Testis (tissue), 3 donors: Measurements from ENCODE around the gene CECR2. TPM values are rescaled to one million over a fixed set of nuclear protein-coding genes. Genes with fewer than 3 reads are reported as not detected.

Experiments used
- DNase-seq: peaks from one replicate; pipeline ENCODE4 v3.0.0-alpha.2; 2019
- H3K27ac ChIP-seq, 2 donors: fragments of 200-600 bp; sonication (generic); one replicate each; pipeline ENCODE4 v1.5.1; 2019
- H3K27me3 ChIP-seq: fragments of 200-600 bp; sonication (generic); one replicate; pipeline ENCODE4 v1.5.1; 2019
- H3K36me3 ChIP-seq: fragments of 200-600 bp; sonication (generic); one replicate; pipeline ENCODE4 v1.5.1; 2017; ENCODE audit warnings: low read depth; ENCODE audit errors: missing control alignments
- H3K4me1 ChIP-seq: fragments of 200-600 bp; sonication (generic); one replicate; pipeline ENCODE4 v1.5.1; 2019
- H3K4me3 ChIP-seq, 2 donors: fragments of 200-600 bp; sonication (generic); one replicate each; pipeline ENCODE4 v1.5.1; 2017 to 2019
- H3K9me3 ChIP-seq: fragments of 200-600 bp; sonication (generic); one replicate; pipeline ENCODE4 v1.5.1; 2017
- POLR2A ChIP-seq: fragments of 450-650 bp; IDR thresholded peaks from one replicate; pipeline ENCODE4 v1.6.1; 2017; ENCODE audit warnings: antibody characterized with exemption, mild to moderate bottlenecking, moderate library complexity
- WGBS, 2 donors: methylation state at CpG; one replicate each; pipeline ENCODE4 v1.1.5; 2018; 5-methylcytosine and 5-hydroxymethylcytosine counted together
- intact Hi-C: fragments of 100-400 bp; cut with DNase I; formaldehyde crosslinking; loops from one replicate; pipeline ENCODE4 v1.15.1; 2023; ENCODE audit warnings: low total_unique reads
- polyA plus RNA-seq: library from polyadenylated mRNA; stranded (reverse); fragments of 350-450 nt; fragmentation: Illumina TruSeq; extraction: RNeasy Lipid Tissue Mini Kit (QIAGEN cat#74804); gene quantifications from one replicate; pipeline ENCODE4 v1.2.3, GENCODE V29; 2014; ENCODE audit warnings: low read depth, low replicate concordance; ENCODE audit not compliant: insufficient read depth
- total RNA-seq, 2 donors: library from RNA; depleted of rRNA; stranded (reverse); fragments of >200 nt; gene quantifications; one replicate each; pipeline ENCODE4 v1.2.3, GENCODE V29; 2016
- TF ChIP-seq, protein P1 (sequence below), 3 experiments: fragments of 450-650 bp in 2 of 3; fragments of 200-600 bp in 1 of 3; sonication (generic) in 1 of 3; IDR thresholded peaks; one replicate each; pipeline ENCODE4 v1.5.1; 2016 to 2019; ENCODE audit warnings: antibody characterized with exemption in 3 of 3, mild to moderate bottlenecking in 2 of 3, moderate library complexity in 1 of 3

Gene CECR2
- total and polyA plus RNA-seq, 3 donors from 2014 or later = 7.1 to 18.7 (median 16.8) TPM

- DNase-seq = no peak
- TF ChIP-seq, protein P1, sequence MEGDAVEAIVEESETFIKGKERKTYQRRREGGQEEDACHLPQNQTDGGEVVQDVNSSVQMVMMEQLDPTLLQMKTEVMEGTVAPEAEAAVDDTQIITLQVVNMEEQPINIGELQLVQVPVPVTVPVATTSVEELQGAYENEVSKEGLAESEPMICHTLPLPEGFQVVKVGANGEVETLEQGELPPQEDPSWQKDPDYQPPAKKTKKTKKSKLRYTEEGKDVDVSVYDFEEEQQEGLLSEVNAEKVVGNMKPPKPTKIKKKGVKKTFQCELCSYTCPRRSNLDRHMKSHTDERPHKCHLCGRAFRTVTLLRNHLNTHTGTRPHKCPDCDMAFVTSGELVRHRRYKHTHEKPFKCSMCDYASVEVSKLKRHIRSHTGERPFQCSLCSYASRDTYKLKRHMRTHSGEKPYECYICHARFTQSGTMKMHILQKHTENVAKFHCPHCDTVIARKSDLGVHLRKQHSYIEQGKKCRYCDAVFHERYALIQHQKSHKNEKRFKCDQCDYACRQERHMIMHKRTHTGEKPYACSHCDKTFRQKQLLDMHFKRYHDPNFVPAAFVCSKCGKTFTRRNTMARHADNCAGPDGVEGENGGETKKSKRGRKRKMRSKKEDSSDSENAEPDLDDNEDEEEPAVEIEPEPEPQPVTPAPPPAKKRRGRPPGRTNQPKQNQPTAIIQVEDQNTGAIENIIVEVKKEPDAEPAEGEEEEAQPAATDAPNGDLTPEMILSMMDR (IDR thresholded peaks at IDR 0.05) = no peak
- TF ChIP-seq POLR2A = no peak
- Histone ChIP-seq H3K9me3 (no peaks in the 10 kb centered on the region), H3K27ac (no peak overlapping the region), H3K27me3 (no peaks in the 10 kb centered on the region), H3K4me3 (no peak overlapping the region), H3K4me1 (no peaks in the 10 kb centered on the region), H3K36me3 (no peaks in the 10 kb centered on the region)
- 85% methylated on average over 13 to 15 of the region's 15 CpGs for WGBS, 2 donors
- intact Hi-C loops = no loop called here
These were observed 171.2 kb downstream of the CECR2 start for GRCh38 chr22:17540481-17540880.

- Histone ChIP-seq H3K27me3 (no peaks in the 10 kb centered on the region), H3K9me3 (no peaks in the 10 kb centered on the region), H3K36me3 (no peaks in the 10 kb centered on the region), H3K4me3 (no peak overlapping the region), H3K4me1 (no peaks in the 10 kb centered on the region), H3K27ac (no peak overlapping the region)
- intact Hi-C loops = no loop called here
- WGBS, 2 donors = 88 to 91% methylated on average over 7 of the region's 7 CpGs
- no peak for DNase-seq
- no peak for TF ChIP-seq POLR2A
- TF ChIP-seq, protein P1 (IDR thresholded peaks at IDR 0.05) = no peak
These were observed 172.2 kb downstream of the CECR2 start for GRCh38 chr22:17541476-17541875.

GRCh38 chr22:17542452-17542851, 173.2 kb downstream of the CECR2 start:
- H3K4me3 ChIP-seq = no peak overlapping the region
- no peak for DNase-seq
- no peak for TF ChIP-seq POLR2A
- TF ChIP-seq, protein P1 (IDR thresholded peaks at IDR 0.05) = no peak
- H3K27me3 ChIP-seq = no peaks in the 10 kb centered on the region
- no peaks in the 10 kb centered on the region for H3K9me3 ChIP-seq
- H3K36me3 ChIP-seq = no peaks in the 10 kb centered on the region
- intact Hi-C loops = no loop called here
- 92 to 97% methylated on average over 13 to 14 of the region's 14 CpGs for WGBS, 2 donors
- no peak overlapping the region for H3K27ac ChIP-seq
- no peaks in the 10 kb centered on the region for H3K4me1 ChIP-seq

GRCh38 chr22:17548010-17548755, 178.9 kb downstream of the CECR2 start:
- H3K4me1 ChIP-seq = no peaks in the 10 kb centered on the region
- intact Hi-C loops = no loop called here
- H3K36me3 ChIP-seq = no peaks in the 10 kb centered on the region
- no peak overlapping the region for H3K27ac ChIP-seq
- TF ChIP-seq, protein P1 (IDR thresholded peaks at IDR 0.05) = no peak
- TF ChIP-seq POLR2A = no peak
- DNase-seq = no peak
- no peaks in the 10 kb centered on the region for H3K9me3 ChIP-seq
- no peaks in the 10 kb centered on the region for H3K27me3 ChIP-seq
- WGBS, 2 donors = 90 to 95% methylated on average over 4 to 23 of the region's 23 CpGs
- no peak overlapping the region for H3K4me3 ChIP-seq

DNA sequence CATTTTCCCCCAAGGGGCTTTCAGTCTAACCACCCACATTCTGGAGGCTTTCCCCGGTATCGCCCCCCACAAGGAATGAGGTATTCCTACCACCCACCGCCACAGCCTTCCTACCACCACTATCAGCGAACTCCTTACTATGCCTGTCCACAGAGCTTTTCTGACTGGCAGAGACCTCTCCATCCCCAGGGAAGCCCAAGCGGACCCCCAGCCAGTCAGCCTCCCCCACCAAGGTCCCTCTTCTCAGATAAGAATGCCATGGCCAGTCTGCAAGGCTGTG, 179.4 kb downstream of the CECR2 start:
- no peaks in the 10 kb centered on the region for H3K9me3 ChIP-seq
- H3K36me3 ChIP-seq = no peaks in the 10 kb centered on the region
- WGBS, 2 donors = 94 to 97% methylated on average over 5 of the region's 5 CpGs
- no peaks in the 10 kb centered on the region for H3K27me3 ChIP-seq
- TF ChIP-seq, protein P1 (IDR thresholded peaks at IDR 0.05) = no peak
- TF ChIP-seq POLR2A = no peak
- no peaks in the 10 kb centered on the region for H3K4me1 ChIP-seq
- DNase-seq = no peak
- intact Hi-C loops = no loop called here
- H3K4me3 ChIP-seq = no peak overlapping the region
- no peak overlapping the region for H3K27ac ChIP-seq
